SK-N-MC (cell line): ENCODE results near the gene MAP3K15.

Source experiments
- EZH2 ChIP-seq: fragments of 200-600 bp; sonication (generic); IDR thresholded peaks from one replicate; pipeline ENCODE4 v1.6.1; 2017; ENCODE audit warnings: antibody characterized with exemption
- FOXP2 ChIP-seq: optimal IDR thresholded peaks from 2 replicates; pipeline ENCODE3; 2011; ENCODE audit warnings: mild to moderate bottlenecking, moderate library complexity; ENCODE audit not compliant: insufficient read depth; ENCODE audit errors: extremely low read length, control extremely low read depth
- POLR2AphosphoS5 ChIP-seq: IDR thresholded peaks from 2 replicates; pipeline ENCODE4 v1.6.1; 2012; ENCODE audit warnings: mild to moderate bottlenecking, low read depth, low read length, borderline replicate concordance

DNA sequence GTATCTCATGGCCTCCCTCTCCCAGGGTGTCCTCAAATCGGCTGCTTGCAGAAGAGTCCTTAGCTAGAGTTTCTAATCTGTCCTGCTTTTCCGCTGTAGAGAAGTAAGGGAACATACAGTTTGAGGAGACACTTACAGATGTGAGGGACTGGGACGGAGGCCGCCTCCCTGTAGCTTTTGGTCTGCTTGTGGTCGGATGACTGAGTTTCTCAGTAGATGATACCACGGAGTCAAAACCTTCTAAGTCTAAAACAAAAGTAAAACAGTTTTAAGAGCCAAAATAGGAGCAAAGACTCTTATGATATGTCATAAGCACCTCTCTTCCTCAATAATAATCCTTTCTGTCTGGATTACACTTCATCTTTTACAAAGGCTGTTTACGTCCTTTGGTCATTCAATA, 34.5 kb upstream of the MAP3K15 start:
- no peak for TF ChIP-seq EZH2
- TF ChIP-seq POLR2AphosphoS5: no peak
- TF ChIP-seq FOXP2: no peak
